ENCODE data around the gene SNTA1. TPM values are rescaled to one million over a fixed set of nuclear protein-coding genes. Genes with fewer than 3 reads are reported as not detected.
"Not testable (repeated sequence)": the region's sequence is repeated elsewhere in the genome, so short reads cannot be mapped to it uniquely, and the experiment has no call there.

SNTA1 gene
- total RNA-seq, 1 experiment from 2014 or later: 35.5 TPM

GRCh38 chr20:33410081-33410742 lies 33.4 kb downstream of the SNTA1 start:
- in situ Hi-C loops (cut with HindIII; ENCODE audit: low pct_unique_long_range_greater_than_20kb, low sequenced_read_pairs): no loop called here
- DNase-seq (ENCODE audit: low read depth, low spot score): no peak

GRCh38 chr20:33408716-33409654 lies 34.6 kb downstream of the SNTA1 start:
- in situ Hi-C loops (cut with HindIII; ENCODE audit: low pct_unique_long_range_greater_than_20kb, low sequenced_read_pairs): no loop called here
- no peak for DNase-seq (ENCODE audit: low read depth, low spot score)

GRCh38 chr20:33408313-33408712 lies 35.2 kb downstream of the SNTA1 start:
- no peak for DNase-seq (ENCODE audit: low read depth, low spot score)
- in situ Hi-C loops (cut with HindIII; ENCODE audit: low pct_unique_long_range_greater_than_20kb, low sequenced_read_pairs): no loop called here

- in situ Hi-C loops (cut with HindIII; ENCODE audit: low pct_unique_long_range_greater_than_20kb, low sequenced_read_pairs): no loop called here
- no peak for DNase-seq (ENCODE audit: low read depth, low spot score)
Measured at GRCh38 chr20:33407796-33408195, 35.8 kb downstream of the SNTA1 start.

- in situ Hi-C loops (cut with HindIII; ENCODE audit: low pct_unique_long_range_greater_than_20kb, low sequenced_read_pairs): no loop called here
- DNase-seq (ENCODE audit: low read depth, low spot score): peak; percentile 18
Measured at GRCh38 chr20:33407251-33407650, 36.3 kb downstream of the SNTA1 start.

GRCh38 chr20:33404281-33404680 lies 39.3 kb downstream of the SNTA1 start:
- no peak for DNase-seq (ENCODE audit: low read depth, low spot score)
- in situ Hi-C loops (cut with HindIII; ENCODE audit: low pct_unique_long_range_greater_than_20kb, low sequenced_read_pairs): no loop called here

GRCh38 chr20:33401921-33402369 lies 41.6 kb downstream of the SNTA1 start:
- in situ Hi-C loops (cut with HindIII; ENCODE audit: low pct_unique_long_range_greater_than_20kb, low sequenced_read_pairs): no loop called here
- no peak for DNase-seq (ENCODE audit: low read depth, low spot score)

GRCh38 chr20:33401184-33401920 lies 42.2 kb downstream of the SNTA1 start, which contains the start of gene CDK5RAP1:
CDK5RAP1 (minus strand) TSS chr20:33401519; CDS start chr20:33397064, 4,455 bp downstream.
- DNase-seq (ENCODE audit: low read depth, low spot score): peak; percentile 92
- in situ Hi-C loops (cut with HindIII; ENCODE audit: low pct_unique_long_range_greater_than_20kb, low sequenced_read_pairs): no loop called here

GRCh38 chr20:33400812-33401183 lies 42.8 kb downstream of the SNTA1 start:
- DNase-seq (ENCODE audit: low read depth, low spot score): no peak
- in situ Hi-C loops (cut with HindIII; ENCODE audit: low pct_unique_long_range_greater_than_20kb, low sequenced_read_pairs): no loop called here

GRCh38 chr20:33399924-33400323 lies 43.6 kb downstream of the SNTA1 start:
- in situ Hi-C loops (cut with HindIII; ENCODE audit: low pct_unique_long_range_greater_than_20kb, low sequenced_read_pairs): no loop called here
- peak; percentile 19 for DNase-seq (ENCODE audit: low read depth, low spot score)

- in situ Hi-C loops (cut with HindIII; ENCODE audit: low pct_unique_long_range_greater_than_20kb, low sequenced_read_pairs): no loop called here
Measured at GRCh38 chr20:33394718-33395117, 48.8 kb downstream of the SNTA1 start.

GRCh38 chr20:33393609-33394008 lies 50.0 kb downstream of the SNTA1 start:
- in situ Hi-C loops (cut with HindIII; ENCODE audit: low pct_unique_long_range_greater_than_20kb, low sequenced_read_pairs): no loop called here
- no peak for DNase-seq (ENCODE audit: low read depth, low spot score)

More at GRCh38 chr20:33394718-33395117, 48.8 kb downstream of the SNTA1 start:
- DNase-seq (ENCODE audit: low read depth, low spot score): no peak

GRCh38 chr20:33391722-33392415 lies 51.7 kb downstream of the SNTA1 start:
- no peak for DNase-seq (ENCODE audit: low read depth, low spot score)

GRCh38 chr20:33389326-33389725 lies 54.2 kb downstream of the SNTA1 start:
- DNase-seq (ENCODE audit: low read depth, low spot score); in situ Hi-C loops (cut with HindIII; ENCODE audit: low pct_unique_long_range_greater_than_20kb, low sequenced_read_pairs): not testable (repeated sequence)

More at GRCh38 chr20:33391722-33392415, 51.7 kb downstream of the SNTA1 start:
- in situ Hi-C loops (cut with HindIII; ENCODE audit: low pct_unique_long_range_greater_than_20kb, low sequenced_read_pairs): no loop called here

- in situ Hi-C loops (cut with HindIII; ENCODE audit: low pct_unique_long_range_greater_than_20kb, low sequenced_read_pairs): no loop called here
- DNase-seq (ENCODE audit: low read depth, low spot score): no peak
Measured at GRCh38 chr20:33388268-33388667, 55.3 kb downstream of the SNTA1 start.

- in situ Hi-C loops (cut with HindIII; ENCODE audit: low pct_unique_long_range_greater_than_20kb, low sequenced_read_pairs): no loop called here
- no peak for DNase-seq (ENCODE audit: low read depth, low spot score)
Measured at GRCh38 chr20:33387177-33387576, 56.4 kb downstream of the SNTA1 start.

GRCh38 chr20:33386673-33387072 lies 56.9 kb downstream of the SNTA1 start:
- DNase-seq (ENCODE audit: low read depth, low spot score): no peak
- in situ Hi-C loops (cut with HindIII; ENCODE audit: low pct_unique_long_range_greater_than_20kb, low sequenced_read_pairs): no loop called here

All from SK-MEL-5 (cell line).